HG03565 (cell line): Measurements from ENCODE around the gene FAM83E.
"Not testable (repeated sequence)": the region's sequence is repeated elsewhere in the genome, so short reads cannot be mapped to it uniquely, and the experiment has no call there.

Experiments used
- ATAC-seq: cut with Tn5 transposase; IDR thresholded peaks from one replicate; pipeline ENCODE4 v1.9.1; 2021; ENCODE audit warnings: mild to moderate bottlenecking, moderate library complexity; ENCODE audit not compliant: unreplicated experiment

The FAM83E gene

GRCh38 chr19:48641850-48642249 lies 27.0 kb upstream of the FAM83E start:
- no peak for ATAC-seq

- no peak for ATAC-seq
Observed at GRCh38 chr19:48639483-48640375, 24.9 kb upstream of the FAM83E start.

DNA sequence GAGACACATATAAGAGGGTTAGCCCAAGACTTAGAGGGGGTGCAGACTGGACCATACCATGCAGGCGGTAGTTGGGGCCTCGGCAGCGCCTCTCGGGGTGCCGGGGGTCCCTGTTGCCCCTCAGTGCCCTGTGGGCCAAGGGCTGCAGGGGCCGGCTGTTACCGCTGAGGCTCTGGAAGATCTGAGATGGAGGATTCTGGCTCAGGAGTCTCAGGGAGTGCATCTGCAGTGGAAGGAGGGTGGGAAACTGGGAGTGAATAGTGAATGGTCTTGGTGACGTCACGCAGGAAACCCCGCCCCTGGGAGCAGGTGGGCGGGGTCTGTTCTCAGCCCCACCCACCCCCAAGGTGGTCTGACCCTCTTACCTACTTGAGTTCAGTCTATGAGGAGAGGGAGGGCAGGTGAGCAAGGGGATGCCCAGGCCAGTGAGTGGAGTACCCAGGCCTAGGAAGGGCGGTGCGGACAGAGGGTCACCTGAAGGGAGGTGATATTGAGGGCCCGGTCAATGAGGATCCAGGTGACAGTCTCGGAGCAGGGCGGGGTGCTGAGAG lies 24.0 kb upstream of the FAM83E start:
- no peak for ATAC-seq

GRCh38 chr19:48637948-48638830 lies 23.3 kb upstream of the FAM83E start:
- ATAC-seq: peak; percentile 1

GRCh38 chr19:48637449-48637947 lies 22.6 kb upstream of the FAM83E start:
- peak; percentile 56 for ATAC-seq

DNA sequence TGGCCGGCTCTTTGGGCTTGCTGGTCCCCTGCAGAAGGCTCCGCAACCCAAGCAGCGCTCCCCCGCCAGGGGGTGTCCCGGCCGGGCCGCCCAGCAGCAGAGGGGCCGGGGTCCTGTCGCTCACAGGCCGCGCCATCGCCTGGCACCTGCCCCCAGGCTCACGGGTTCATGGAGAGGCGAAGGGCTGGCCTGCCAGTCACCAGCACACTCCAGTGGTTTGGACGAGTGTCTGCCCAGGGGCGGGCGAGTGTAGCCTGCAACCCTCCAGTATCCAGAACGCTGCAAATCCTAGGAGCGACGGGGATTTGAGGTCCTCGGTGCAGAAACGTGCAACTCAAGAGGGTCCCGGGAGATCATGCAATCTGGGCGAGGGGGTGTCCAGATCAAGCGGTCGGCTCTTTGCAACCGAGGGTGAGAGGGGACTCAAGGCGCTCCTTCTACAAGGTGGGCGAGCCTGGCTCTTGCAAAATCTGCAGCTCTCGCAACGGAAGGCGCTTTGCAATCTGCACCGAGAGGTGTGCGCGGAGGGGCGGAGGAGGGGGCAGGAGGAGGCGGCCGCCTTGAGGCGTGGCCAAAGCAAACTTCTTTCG lies 22.1 kb upstream of the FAM83E start, which contains the start of gene DBP:
Gene DBP, minus strand, starts transcription at position 521 of the 590 bp plus-strand sequence. Its CDS starts 385 bp downstream, at position 136.
- no peak for ATAC-seq

DNA sequence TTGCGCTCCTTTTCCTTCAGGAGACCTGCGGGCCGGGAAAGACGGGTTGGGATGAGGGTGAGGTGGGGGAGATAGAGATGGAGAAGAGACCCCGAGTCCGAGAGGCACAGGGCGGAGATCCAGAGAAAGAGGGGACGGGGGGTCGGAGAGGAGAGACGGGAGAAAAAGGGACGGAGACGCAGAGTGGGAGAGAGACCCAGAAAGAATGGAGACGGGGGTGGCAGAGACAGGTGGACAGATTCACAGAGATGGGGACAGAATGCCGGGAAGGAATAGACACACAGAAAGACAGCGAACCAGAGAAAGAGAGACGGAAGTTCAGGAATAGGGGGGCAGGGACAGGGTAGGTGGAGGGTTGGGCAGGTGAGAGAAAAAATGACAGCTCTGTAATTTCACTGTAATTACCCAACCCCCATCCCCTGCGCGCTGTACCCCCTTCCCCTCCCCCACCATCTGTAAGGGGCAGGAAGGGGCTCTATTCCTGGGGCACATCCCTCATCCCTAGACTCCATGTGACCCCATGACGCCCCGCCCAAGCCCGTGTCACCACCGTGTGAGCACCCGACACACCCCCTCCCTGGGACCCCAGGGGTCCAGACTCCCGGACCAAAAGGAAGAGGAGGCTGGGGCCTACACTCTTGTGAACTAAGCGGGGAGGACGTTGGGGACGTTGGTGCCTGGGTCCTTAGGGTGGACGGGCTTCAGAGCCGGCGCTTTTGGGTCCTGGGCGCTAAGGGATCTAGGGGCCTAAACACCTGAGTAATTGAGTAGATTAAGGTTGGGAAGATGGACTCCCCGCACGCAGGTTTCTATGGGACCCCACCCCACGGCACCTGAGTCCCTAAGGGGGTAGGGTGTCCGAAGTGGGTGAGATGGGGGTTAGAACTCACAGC lies 21.3 kb upstream of the FAM83E start:
- ATAC-seq: no peak

- ATAC-seq: no peak
Observed at GRCh38 chr19:48635263-48635965, 20.5 kb upstream of the FAM83E start.

DNA sequence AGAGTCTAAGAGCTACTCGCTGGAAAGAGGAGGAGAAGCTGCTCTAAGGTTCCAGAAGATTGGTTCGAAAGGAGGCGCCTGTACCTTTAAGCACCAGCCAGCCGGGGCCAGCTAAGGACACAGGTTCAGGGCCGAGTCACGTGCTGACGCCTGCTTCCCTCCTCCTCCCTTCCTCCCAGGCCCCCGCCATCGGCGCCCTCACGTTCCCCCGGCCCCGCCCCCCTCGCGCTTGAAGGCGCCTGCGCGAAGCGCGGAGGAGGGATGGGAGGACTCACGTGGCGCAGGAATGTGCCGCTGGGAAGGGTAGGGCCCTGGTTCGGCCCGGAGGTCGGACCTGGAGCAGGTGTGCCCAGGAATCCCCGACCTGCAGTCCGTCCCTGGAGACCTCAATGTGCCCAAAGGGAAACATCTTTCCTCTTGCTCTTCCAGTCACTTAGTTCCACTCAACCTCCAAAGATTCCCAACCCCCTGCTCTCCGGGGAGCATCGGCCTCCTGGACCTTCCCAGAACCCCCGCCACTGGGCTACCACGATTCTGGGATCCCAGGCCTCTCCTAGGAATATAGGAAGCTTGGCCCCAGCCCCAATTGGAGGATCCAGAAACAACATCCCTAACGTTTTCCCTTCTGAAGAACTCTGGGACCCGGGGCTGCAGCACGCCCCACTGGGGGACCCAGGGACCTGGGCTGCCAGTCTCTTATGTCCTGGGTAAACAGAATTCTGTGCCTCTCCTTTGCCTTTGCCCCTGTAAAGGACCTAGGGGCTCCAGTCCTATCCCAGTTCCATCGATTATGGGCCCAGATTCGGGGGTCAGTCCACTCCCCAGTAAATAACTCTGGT lies 19.8 kb upstream of the FAM83E start:
- peak; percentile 26 for ATAC-seq

DNA sequence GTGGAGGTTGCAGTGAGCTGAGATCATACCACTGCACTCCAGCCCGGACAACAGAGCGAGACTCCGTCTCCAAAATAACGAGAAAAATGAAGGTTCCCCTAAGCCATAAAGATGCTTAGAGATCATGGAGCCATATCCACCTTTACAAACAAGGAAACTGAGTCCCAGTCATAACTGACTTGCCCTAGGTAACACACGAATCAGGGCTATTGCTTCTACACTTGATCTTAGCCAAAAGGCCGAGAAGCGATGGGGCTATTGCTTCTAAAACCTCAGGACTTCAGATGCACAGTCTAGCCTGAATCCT lies 19.1 kb upstream of the FAM83E start:
- ATAC-seq: no peak

- ATAC-seq: no peak
Observed at GRCh38 chr19:48633148-48634035, 18.5 kb upstream of the FAM83E start.

DNA sequence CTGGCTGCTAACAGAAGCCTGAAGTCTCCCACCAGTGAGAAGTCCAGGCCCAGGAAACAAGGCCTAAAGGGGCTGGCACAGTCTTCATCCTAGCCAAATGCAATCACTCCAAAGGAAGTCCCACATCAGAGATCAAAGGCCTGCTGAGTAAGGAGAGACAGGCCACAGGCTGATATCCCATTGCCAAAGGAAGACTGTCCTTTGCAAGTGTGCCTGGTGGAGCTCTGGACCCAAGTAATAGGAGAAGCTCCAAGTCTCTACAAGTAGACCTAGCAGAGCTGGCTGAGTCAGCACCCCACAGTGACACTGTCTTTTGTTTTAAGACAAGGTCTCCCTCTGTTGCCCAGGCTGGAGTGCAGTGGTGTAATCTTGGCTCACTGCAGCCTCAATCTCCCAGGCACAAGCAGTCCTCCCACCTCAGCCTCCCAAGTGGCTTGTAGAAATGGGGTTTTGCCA lies 17.8 kb upstream of the FAM83E start:
- ATAC-seq: no peak

- ATAC-seq: not testable (repeated sequence)
Observed at GRCh38 chr19:48632286-48632685, 17.4 kb upstream of the FAM83E start.

DNA sequence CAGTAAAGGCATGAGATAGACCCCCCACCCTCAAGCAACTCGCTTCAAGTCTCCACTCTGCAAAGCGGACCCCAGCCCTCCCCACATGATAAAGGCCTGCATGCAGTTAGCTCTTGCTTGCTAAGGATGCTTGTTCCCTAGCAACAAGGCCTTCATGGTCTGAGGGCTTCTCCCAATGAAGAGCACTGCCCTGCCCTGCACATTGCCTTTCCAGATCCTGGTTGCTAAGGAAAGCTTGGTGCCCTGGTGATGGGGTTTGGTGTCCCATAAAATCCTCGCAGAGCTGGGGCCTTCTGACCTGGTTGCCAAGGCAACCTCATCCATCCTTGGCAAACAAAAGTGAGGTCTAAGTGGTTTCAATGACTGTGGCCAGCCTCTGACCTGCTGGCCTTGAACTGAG lies 16.3 kb upstream of the FAM83E start:
- ATAC-seq: no peak

GRCh38 chr19:48630296-48631063 lies 15.6 kb upstream of the FAM83E start:
- no peak for ATAC-seq

DNA sequence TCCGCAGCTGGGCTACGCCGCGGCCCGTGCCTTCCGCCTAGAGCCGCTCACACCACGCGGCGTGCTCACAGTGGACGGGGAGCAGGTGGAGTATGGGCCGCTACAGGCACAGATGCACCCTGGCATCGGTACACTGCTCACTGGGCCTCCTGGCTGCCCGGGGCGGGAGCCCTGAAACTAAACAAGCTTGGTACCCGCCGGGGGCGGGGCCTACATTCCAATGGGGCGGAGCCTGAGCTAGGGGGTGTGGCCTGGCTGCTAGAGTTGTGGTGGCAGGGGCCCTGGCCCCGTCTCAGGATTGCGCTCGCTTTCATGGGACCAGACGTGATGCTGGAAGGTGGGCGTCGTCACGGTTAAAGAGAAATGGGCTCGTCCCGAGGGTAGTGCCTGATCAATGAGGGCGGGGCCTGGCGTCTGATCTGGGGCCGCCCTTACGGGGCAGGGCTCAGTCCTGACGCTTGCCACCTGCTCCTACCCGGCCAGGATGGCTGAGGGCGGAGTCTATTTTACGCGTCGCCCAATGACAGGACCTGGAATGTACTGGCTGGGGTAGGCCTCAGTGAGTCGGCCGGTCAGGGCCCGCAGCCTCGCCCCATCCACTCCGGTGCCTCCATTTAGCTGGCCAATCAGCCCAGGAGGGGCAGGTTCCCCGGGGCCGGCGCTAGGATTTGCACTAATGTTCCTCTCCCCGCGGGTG lies 14.9 kb upstream of the FAM83E start:
- ATAC-seq: no peak
